Anterior cingulate cortex (tissue), 58 donors: ENCODE data around the gene ANG.
"Not testable (repeated sequence)": the region's sequence is repeated elsewhere in the genome, so short reads cannot be mapped to it uniquely, and the experiment has no call there.

Experiments used
- DNase-seq, 58 donors: peaks; one replicate each; lab custom pipeline; 2025; lab: John Stamatoyannopoulos, UW

ANG gene

DNA sequence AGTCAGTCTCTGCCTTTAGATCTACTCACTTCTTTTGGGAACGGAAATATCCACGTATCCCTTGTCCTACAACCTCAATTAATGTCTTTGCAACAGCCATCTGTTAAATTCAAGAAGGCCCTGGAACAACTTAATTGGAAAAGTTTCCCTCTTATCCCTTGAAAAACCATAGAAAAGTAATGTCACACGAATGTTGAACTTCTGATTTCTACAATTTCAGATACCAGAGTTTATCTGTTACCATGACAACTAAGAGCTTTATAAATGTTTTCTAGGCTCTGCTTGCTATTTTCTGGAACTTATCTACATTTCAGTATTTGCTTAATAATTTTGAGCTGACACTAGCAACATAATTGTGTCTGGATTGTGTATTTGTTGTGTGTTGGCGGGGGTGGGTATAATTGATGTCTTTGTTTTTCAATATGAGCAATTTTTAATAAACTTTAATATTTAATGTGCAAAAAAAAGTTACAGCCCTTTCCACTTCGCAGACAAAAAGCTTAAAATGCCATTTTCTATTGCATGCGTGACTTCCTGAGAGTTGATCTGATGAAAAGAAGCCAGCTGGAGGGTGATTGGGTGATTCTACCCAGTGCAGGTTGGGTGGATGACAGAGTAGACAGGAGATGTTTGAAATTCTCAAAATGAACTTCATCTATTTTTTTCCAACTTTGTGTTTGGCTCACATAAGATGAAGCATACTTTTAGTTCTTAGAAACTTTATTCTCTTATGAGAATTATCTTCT lies 45.3 kb downstream of the ANG start:
- no peak for DNase-seq

- no peak for DNase-seq
Measured at GRCh38 chr14:20734430-20734806, 45.9 kb downstream of the ANG start.

- DNase-seq = not testable (repeated sequence)
Measured at GRCh38 chr14:20738292-20738691, 49.7 kb downstream of the ANG start.

- no peak for DNase-seq
Measured at GRCh38 chr14:20742132-20742531, 53.6 kb downstream of the ANG start.

DNA sequence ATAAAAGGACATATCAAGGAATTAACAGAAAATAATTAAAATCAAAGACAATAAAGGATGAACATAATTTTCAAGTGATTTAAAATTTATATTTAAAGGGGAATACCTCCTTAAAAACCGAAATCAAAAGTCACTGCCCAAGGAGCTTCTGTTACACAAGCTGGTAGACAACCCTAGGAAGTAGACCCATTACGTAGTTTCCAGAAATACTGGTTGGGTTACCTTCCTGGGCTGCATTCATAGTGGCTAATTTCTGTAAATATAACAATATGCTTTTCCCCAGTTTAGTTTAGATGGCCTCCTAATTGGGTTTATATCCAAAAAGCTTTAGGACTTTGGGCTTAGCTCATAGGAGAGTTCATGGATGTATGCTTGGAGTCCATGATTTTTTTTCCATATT lies 55.0 kb downstream of the ANG start:
- DNase-seq = no peak
